Stimulated activated CD8-positive, alpha-beta memory T cell treated with anti-CD3 and anti-CD28 coated beads, Interleukin-12 subunit alpha, Interleukin-12 subunit beta, amount 100 ng/mL, for 24 hours (primary cell): Measurements from ENCODE around the gene ADGRA3.

Experiments
- DNase-seq: peaks from one replicate; pipeline ENCODE4 v3.0.0-alpha.2; 2020; ENCODE audit errors: extremely low read depth

The ADGRA3 gene, protein sequence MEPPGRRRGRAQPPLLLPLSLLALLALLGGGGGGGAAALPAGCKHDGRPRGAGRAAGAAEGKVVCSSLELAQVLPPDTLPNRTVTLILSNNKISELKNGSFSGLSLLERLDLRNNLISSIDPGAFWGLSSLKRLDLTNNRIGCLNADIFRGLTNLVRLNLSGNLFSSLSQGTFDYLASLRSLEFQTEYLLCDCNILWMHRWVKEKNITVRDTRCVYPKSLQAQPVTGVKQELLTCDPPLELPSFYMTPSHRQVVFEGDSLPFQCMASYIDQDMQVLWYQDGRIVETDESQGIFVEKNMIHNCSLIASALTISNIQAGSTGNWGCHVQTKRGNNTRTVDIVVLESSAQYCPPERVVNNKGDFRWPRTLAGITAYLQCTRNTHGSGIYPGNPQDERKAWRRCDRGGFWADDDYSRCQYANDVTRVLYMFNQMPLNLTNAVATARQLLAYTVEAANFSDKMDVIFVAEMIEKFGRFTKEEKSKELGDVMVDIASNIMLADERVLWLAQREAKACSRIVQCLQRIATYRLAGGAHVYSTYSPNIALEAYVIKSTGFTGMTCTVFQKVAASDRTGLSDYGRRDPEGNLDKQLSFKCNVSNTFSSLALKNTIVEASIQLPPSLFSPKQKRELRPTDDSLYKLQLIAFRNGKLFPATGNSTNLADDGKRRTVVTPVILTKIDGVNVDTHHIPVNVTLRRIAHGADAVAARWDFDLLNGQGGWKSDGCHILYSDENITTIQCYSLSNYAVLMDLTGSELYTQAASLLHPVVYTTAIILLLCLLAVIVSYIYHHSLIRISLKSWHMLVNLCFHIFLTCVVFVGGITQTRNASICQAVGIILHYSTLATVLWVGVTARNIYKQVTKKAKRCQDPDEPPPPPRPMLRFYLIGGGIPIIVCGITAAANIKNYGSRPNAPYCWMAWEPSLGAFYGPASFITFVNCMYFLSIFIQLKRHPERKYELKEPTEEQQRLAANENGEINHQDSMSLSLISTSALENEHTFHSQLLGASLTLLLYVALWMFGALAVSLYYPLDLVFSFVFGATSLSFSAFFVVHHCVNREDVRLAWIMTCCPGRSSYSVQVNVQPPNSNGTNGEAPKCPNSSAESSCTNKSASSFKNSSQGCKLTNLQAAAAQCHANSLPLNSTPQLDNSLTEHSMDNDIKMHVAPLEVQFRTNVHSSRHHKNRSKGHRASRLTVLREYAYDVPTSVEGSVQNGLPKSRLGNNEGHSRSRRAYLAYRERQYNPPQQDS (N-terminal part only)

GRCh38 chr4:22515888-22516541 is at the start of gene ADGRA3:
Gene ADGRA3, minus strand, starts transcription at chr4:22516066. Its CDS starts 282 bp downstream, at chr4:22515784.
- no peak for DNase-seq

GRCh38 chr4:22556495-22556894 is 40.6 kb upstream of the ADGRA3 start:
- no peak for DNase-seq

DNA sequence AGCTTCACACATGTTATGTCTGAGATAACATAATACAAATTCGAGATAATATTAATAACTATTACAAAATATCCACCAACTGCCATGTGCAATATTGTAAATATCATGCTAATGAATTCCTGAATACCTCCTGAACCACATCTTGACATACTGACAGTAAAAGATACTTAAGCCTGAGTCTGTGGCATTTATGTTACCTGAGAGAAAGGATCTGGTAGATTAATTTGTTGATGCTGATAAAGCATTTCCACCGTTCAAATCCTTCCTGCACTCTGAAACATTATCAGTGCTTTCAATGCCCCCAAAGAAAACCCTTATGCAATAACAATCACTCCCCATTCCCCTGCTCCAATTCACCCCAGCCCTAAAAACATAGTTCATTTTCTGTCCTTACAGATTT is 38.8 kb upstream of the ADGRA3 start:
- DNase-seq, result no peak

DNA sequence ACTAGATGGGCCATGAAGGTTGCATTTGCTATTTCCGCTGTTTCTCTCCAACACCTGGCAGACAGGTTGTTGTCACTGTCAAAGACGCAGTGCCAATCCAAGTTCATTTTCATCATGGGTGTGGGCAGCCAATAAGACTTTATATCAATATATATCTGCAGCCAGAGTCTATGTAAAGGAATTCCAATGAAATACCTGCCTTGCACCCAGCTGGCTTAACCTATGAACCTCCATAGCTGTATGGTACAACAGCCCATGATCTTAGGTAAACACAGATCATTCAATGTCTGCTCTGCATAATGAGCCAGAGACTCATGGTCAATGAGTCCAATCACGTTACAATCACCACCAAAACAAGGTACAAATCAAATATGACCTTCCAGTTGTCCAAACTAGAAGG is 37.7 kb upstream of the ADGRA3 start:
- no peak for DNase-seq

GRCh38 chr4:22552812-22553211 is 36.9 kb upstream of the ADGRA3 start:
- DNase-seq, result no peak

GRCh38 chr4:22551550-22551949 is 35.7 kb upstream of the ADGRA3 start:
- no peak for DNase-seq

DNA sequence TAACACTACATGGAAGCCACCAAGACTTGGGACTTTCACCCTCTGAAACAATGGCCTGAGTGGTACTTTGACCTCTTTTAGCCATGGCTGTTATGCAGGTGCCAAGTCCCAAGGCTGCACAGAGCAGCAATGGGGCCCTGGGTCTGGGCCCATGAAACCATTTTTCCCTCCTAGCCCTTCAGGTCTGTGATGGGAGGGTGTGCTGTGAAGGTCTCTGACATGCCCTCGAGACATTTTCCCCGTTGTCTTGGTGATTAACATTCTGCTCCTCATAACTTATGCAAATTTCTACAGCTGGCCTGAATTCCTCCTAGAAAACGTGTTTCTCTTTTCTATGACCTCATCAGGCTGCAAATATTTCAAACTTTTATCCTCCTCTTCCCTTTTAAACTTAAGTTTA is 30.4 kb upstream of the ADGRA3 start:
- DNase-seq, result no peak

DNA sequence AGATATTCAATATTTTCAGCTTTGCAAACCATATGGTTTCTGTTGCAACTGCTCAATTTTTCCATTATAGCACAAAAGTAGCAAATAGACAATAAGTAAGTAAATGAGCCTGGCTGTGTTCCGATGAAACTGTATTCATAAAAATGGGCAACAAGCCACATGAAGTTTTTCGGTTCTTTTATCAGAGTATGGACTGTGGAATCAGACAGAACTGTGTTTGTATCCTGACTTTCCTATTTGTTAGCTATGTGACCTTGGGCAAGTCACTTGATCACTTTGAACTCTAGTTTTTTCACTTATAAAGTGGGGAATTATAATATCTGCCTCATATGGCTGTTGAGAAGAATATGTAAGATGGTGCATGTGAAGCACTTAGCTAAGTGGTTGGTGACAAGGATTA is 23.4 kb upstream of the ADGRA3 start:
- no peak for DNase-seq

GRCh38 chr4:22537864-22538263 is 22.0 kb upstream of the ADGRA3 start:
- no peak for DNase-seq

DNA sequence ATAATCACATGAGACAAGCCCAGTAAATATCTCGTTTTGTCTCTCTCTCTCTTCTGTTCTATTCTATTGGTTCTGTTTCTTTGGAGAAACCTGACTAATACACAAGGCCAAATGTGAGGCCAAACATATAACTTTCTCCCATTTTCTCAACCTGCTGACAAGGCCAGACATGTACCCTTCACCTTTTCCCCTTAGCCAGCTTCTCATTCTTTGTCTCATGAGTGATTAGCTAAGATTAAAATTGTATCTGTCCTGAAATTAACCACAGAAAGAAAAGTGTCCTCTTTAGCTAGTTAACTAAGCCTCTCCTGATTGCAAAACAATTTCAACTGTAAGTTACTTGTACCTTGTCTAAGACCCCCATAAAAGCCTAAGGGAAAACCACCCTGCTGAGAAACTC is 18.5 kb upstream of the ADGRA3 start:
- no peak for DNase-seq

- DNase-seq, result no peak
Observed at GRCh38 chr4:22532896-22533295, 17.0 kb upstream of the ADGRA3 start.

GRCh38 chr4:22532117-22532516 is 16.3 kb upstream of the ADGRA3 start:
- no peak for DNase-seq

- DNase-seq, result no peak
Observed at GRCh38 chr4:22531311-22532019, 15.6 kb upstream of the ADGRA3 start.

DNA sequence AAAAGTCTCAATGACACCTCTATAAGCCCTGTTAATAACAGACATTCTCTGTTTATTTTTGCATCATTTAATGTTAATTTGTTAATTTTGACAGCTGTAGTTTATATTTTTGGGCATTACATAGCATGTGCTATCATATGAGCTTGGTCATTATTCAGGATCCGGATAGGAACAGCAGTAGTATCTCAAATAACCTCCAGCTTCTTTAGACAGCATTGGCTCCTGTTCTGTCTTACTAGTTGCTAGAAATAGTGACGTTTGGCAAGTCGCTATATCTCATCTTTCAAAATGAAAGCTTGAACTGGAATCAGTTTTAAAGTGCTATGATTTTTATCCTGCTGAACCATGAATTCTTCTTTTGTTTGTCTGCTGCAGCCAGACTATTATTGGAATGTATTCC is 9.0 kb upstream of the ADGRA3 start:
- DNase-seq, result no peak

DNA sequence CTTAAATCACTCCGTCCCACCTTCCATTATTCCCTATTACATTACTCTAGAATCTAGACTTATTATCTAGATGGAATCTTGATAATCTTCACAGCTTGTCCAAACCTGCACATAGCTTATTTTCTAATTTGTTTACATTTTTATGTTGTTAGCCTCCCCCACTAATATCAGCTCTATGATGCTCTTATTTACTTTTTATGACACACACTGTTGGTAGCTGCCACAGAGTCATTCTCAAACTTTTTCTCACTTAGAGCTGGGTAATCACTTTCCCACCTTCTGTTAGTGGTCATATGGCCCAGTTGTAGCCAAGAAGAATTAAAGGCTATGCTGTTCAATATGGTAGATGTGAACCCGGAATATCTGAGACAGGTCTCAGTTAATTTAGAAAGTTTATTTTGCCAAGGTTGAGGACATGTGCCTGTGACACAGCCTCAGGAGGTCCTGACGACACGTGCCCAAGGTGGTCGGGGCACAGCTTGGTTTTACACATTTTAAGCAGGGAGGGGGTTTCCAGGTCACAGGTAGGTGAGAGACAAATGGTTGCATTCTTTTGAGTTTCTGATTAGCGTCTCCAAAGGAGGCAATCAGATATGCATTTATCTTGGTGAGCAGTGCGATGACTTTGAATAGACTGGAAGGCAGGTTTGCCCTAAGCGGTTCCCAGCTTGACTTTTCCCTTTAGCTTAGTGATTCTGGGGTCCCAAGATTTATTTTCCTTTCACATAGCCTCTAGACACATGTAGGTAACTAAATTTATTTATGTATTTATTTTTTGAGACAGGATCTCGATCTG is 7.0 kb upstream of the ADGRA3 start:
- DNase-seq, result no peak

DNA sequence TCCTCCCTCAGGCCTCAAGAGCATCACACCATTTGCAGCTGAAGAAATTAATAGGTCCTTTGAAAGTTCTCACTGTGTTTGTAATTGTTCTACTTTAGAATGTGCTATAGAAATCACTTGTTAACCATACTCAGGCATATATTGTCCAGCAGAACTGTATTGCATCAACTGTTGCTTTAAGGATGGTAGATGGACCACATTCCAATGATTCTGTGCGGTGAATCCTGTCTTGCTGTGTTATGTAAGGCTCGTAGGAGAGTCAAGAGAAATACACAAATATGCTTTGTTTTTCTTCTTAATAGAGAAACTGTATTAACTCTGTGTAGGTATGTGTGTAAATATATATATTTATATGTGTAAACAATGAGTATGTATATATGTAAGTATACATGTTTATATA is 6.3 kb upstream of the ADGRA3 start:
- DNase-seq, result no peak

DNA sequence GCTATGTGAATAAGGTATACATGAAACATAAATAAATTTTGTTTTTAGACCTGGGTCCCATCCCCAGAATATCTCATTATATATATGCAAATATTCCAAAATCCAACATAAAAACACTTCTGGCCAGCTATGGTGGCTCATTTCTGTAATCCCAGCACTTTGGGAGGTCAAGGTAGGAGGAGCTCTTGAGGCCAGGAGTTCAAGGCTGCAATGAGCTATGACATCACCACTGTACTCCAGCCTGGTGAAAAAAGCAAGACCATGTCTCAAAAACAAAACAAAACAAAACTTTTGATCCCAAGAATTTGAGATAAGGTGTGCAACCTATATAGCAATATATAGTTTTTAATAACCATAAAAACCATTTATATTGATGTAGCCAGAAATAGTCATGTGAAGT is 5.4 kb upstream of the ADGRA3 start:
- DNase-seq, result no peak

- no peak for DNase-seq
Observed at GRCh38 chr4:22515145-22515887, 550 bp downstream of the ADGRA3 start.

- no peak for DNase-seq
Observed at GRCh38 chr4:22514481-22514880, 1.4 kb downstream of the ADGRA3 start.

DNA sequence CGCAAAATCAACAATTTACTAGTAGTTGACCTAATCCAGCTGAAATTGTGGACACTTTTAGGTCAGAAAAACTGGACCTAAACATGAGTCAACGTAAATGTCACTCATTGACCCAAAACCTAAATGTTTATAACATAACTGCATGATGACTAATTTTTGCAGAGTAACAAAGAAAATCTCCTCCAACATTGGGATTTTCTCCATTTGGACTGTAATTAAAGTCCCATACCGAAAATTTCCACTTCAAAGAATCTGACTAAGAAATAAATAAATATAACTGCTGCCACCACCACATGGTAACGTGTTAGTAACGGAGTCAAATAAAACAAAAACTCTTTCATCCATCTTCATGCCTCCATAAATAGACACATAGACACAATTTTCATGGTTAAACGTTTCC is 1.9 kb downstream of the ADGRA3 start:
- DNase-seq, result no peak
